Dendritic cell treated with granulocyte-macrophage colony-stimulating factor and Interleukin-4, amounts not matched to agents 40 ng/mL and 50 ng/mL, for 4 days (primary cell): ENCODE measurements around the gene RIPOR1.
A peak's percentile ranks its signal among the peaks of the same experiment; 100 is the strongest.

ENCODE experiments used
- H3K27ac Mint-ChIP-seq: one replicate; pipeline ENCODE4 v1.8.0; 2022; ENCODE audit warnings: mild to moderate bottlenecking, mixed read lengths
- H3K27me3 Mint-ChIP-seq: one replicate; pipeline ENCODE4 v1.8.0; 2022; ENCODE audit warnings: mild to moderate bottlenecking, mixed read lengths
- H3K36me3 Mint-ChIP-seq: one replicate; pipeline ENCODE4 v1.8.0; 2022; ENCODE audit warnings: low read depth, mixed read lengths
- H3K4me1 Mint-ChIP-seq: one replicate; pipeline ENCODE4 v1.8.0; 2022; ENCODE audit warnings: low read depth, mixed read lengths
- H3K4me3 Mint-ChIP-seq: one replicate; pipeline ENCODE4 v1.8.0; 2022; ENCODE audit warnings: mild to moderate bottlenecking, moderate library complexity, mixed read lengths
- H3K9me3 Mint-ChIP-seq: one replicate; pipeline ENCODE4 v1.8.0; 2022; ENCODE audit warnings: mixed read lengths
- intact Hi-C: fragments of 100-400 bp; cut with micrococcal nuclease; formaldehyde crosslinking; loops from one replicate; pipeline ENCODE4 v1.15.0; 2022

Gene RIPOR1

GRCh38 chr16:67538666-67539101 is 10.1 kb downstream of the RIPOR1 start:
- H3K9me3 Mint-ChIP-seq = no peaks in the 10 kb centered on the region
- H3K27me3 Mint-ChIP-seq = peaks cover 7% of the 10 kb centered on the region
- H3K36me3 Mint-ChIP-seq = peaks cover 76% of the 10 kb centered on the region
- peaks cover 81% of the 10 kb centered on the region for H3K4me1 Mint-ChIP-seq
- peak overlapping the region; percentile 68 for H3K4me3 Mint-ChIP-seq
- intact Hi-C loops = no loop called here
- H3K27ac Mint-ChIP-seq = peak overlapping the region; percentile 23

GRCh38 chr16:67539271-67539670 is 10.6 kb downstream of the RIPOR1 start:
- intact Hi-C loops = no loop called here
- peak overlapping the region; percentile 68 for H3K4me3 Mint-ChIP-seq
- no peaks in the 10 kb centered on the region for H3K9me3 Mint-ChIP-seq
- peak overlapping the region; percentile 23 for H3K27ac Mint-ChIP-seq
- peaks cover 81% of the 10 kb centered on the region for H3K36me3 Mint-ChIP-seq
- H3K4me1 Mint-ChIP-seq = peaks cover 86% of the 10 kb centered on the region
- peaks cover 7% of the 10 kb centered on the region for H3K27me3 Mint-ChIP-seq

GRCh38 chr16:67539691-67540635 is 11.3 kb downstream of the RIPOR1 start:
- H3K4me1 Mint-ChIP-seq = peaks cover 90% of the 10 kb centered on the region
- intact Hi-C loops = no loop called here
- peaks cover 6% of the 10 kb centered on the region for H3K27me3 Mint-ChIP-seq
- no peak overlapping the region for H3K27ac Mint-ChIP-seq
- no peaks in the 10 kb centered on the region for H3K9me3 Mint-ChIP-seq
- no peak overlapping the region for H3K4me3 Mint-ChIP-seq
- H3K36me3 Mint-ChIP-seq = peaks cover 85% of the 10 kb centered on the region

GRCh38 chr16:67540756-67541155 is 12.1 kb downstream of the RIPOR1 start:
- Mint-ChIP-seq H3K4me1 (peaks cover 87% of the 10 kb centered on the region), H3K4me3 (no peak overlapping the region), H3K27ac (no peak overlapping the region), H3K36me3 (peaks cover 85% of the 10 kb centered on the region), H3K9me3 (no peaks in the 10 kb centered on the region), H3K27me3 (no peaks in the 10 kb centered on the region)
- intact Hi-C loops = no loop called here

- H3K4me3 Mint-ChIP-seq = no peak overlapping the region
- H3K27ac Mint-ChIP-seq = peak overlapping the region; percentile 9
- peaks cover 91% of the 10 kb centered on the region for H3K36me3 Mint-ChIP-seq
- no peaks in the 10 kb centered on the region for H3K9me3 Mint-ChIP-seq
- no peaks in the 10 kb centered on the region for H3K27me3 Mint-ChIP-seq
- intact Hi-C loops = no loop called here
- peaks cover 87% of the 10 kb centered on the region for H3K4me1 Mint-ChIP-seq
These were observed 13.0 kb downstream of the RIPOR1 start for GRCh38 chr16:67541391-67542263.

GRCh38 chr16:67542464-67542863 is 13.8 kb downstream of the RIPOR1 start:
- H3K4me1 Mint-ChIP-seq = peaks cover 88% of the 10 kb centered on the region
- intact Hi-C loops = no loop called here
- H3K4me3 Mint-ChIP-seq = no peak overlapping the region
- peaks cover 93% of the 10 kb centered on the region for H3K36me3 Mint-ChIP-seq
- no peaks in the 10 kb centered on the region for H3K9me3 Mint-ChIP-seq
- peak overlapping the region; percentile 9 for H3K27ac Mint-ChIP-seq
- H3K27me3 Mint-ChIP-seq = no peaks in the 10 kb centered on the region

- Mint-ChIP-seq H3K4me1 (peaks cover 93% of the 10 kb centered on the region), H3K36me3 (peaks cover 97% of the 10 kb centered on the region), H3K27ac (peak overlapping the region; percentile 21), H3K27me3 (no peaks in the 10 kb centered on the region), H3K9me3 (no peaks in the 10 kb centered on the region), H3K4me3 (no peak overlapping the region)
- intact Hi-C loops = no loop called here
These were observed 14.4 kb downstream of the RIPOR1 start for GRCh38 chr16:67543036-67543435.

GRCh38 chr16:67543582-67543981 is 15.0 kb downstream of the RIPOR1 start:
- no peak overlapping the region for H3K4me3 Mint-ChIP-seq

GRCh38 chr16:67544329-67544841 is 15.8 kb downstream of the RIPOR1 start:
- peaks cover 100% of the 10 kb centered on the region for H3K36me3 Mint-ChIP-seq
- intact Hi-C loops = no loop called here
- H3K9me3 Mint-ChIP-seq = no peaks in the 10 kb centered on the region
- H3K4me1 Mint-ChIP-seq = peaks cover 87% of the 10 kb centered on the region
- H3K4me3 Mint-ChIP-seq = no peak overlapping the region
- no peak overlapping the region for H3K27ac Mint-ChIP-seq
- H3K27me3 Mint-ChIP-seq = no peaks in the 10 kb centered on the region

More at GRCh38 chr16:67543582-67543981, 15.0 kb downstream of the RIPOR1 start:
- H3K4me1 Mint-ChIP-seq = peaks cover 95% of the 10 kb centered on the region
- no peaks in the 10 kb centered on the region for H3K27me3 Mint-ChIP-seq
- H3K36me3 Mint-ChIP-seq = peaks cover 100% of the 10 kb centered on the region
- H3K9me3 Mint-ChIP-seq = no peaks in the 10 kb centered on the region
- peak overlapping the region; percentile 21 for H3K27ac Mint-ChIP-seq
- intact Hi-C loops = no loop called here

GRCh38 chr16:67544844-67545664 is 16.4 kb downstream of the RIPOR1 start:
- Mint-ChIP-seq H3K4me3 (no peak overlapping the region), H3K36me3 (peaks cover 100% of the 10 kb centered on the region), H3K27ac (no peak overlapping the region), H3K9me3 (no peaks in the 10 kb centered on the region), H3K4me1 (peaks cover 85% of the 10 kb centered on the region), H3K27me3 (no peaks in the 10 kb centered on the region)
- intact Hi-C loops = no loop called here

GRCh38 chr16:67545665-67546024 is 17.0 kb downstream of the RIPOR1 start:
- intact Hi-C loops = no loop called here
- Mint-ChIP-seq H3K4me1 (peaks cover 82% of the 10 kb centered on the region), H3K27ac (no peak overlapping the region), H3K27me3 (no peaks in the 10 kb centered on the region), H3K9me3 (no peaks in the 10 kb centered on the region), H3K4me3 (no peak overlapping the region), H3K36me3 (peaks cover 96% of the 10 kb centered on the region)

- peaks cover 77% of the 10 kb centered on the region for H3K4me1 Mint-ChIP-seq
- intact Hi-C loops = no loop called here
- peak overlapping the region; percentile 15 for H3K27ac Mint-ChIP-seq
These were observed 17.5 kb downstream of the RIPOR1 start for GRCh38 chr16:67546091-67546501.

GRCh38 chr16:67546761-67547422 is 18.3 kb downstream of the RIPOR1 start:
- peak overlapping the region; percentile 15 for H3K27ac Mint-ChIP-seq
- H3K4me3 Mint-ChIP-seq = no peak overlapping the region
- H3K4me1 Mint-ChIP-seq = peaks cover 71% of the 10 kb centered on the region
- H3K36me3 Mint-ChIP-seq = peaks cover 83% of the 10 kb centered on the region
- no peaks in the 10 kb centered on the region for H3K27me3 Mint-ChIP-seq
- no peaks in the 10 kb centered on the region for H3K9me3 Mint-ChIP-seq
- intact Hi-C loops = loop anchor here (1.0 kb wide), 1 partner anchor 16 kb away; no protein-coding TSS in a partner anchor

More at GRCh38 chr16:67546091-67546501, 17.5 kb downstream of the RIPOR1 start:
- no peaks in the 10 kb centered on the region for H3K9me3 Mint-ChIP-seq
- H3K27me3 Mint-ChIP-seq = no peaks in the 10 kb centered on the region
- H3K4me3 Mint-ChIP-seq = no peak overlapping the region
- H3K36me3 Mint-ChIP-seq = peaks cover 91% of the 10 kb centered on the region
